HepG2 (cell line): ENCODE results near the gene CEP104. TPM values are rescaled to one million over a fixed set of nuclear protein-coding genes. Genes with fewer than 3 reads are reported as not detected.
A peak's percentile ranks its signal among the peaks of the same experiment; 100 is the strongest.

Experiments used
- BATF2 ChIP-seq: sonication (generic); formaldehyde crosslinking; IDR thresholded peaks from 2 replicates; pipeline ENCODE4 v1.8.0; 2022; ENCODE audit warnings: mild to moderate bottlenecking, missing genetic modification reagents, moderate library complexity
- HES4 ChIP-seq: sonication (generic); formaldehyde crosslinking; IDR thresholded peaks from 2 replicates; pipeline ENCODE4 v1.9.0; 2021; ENCODE audit warnings: mild to moderate bottlenecking, missing genetic modification reagents, borderline replicate concordance
- HOMEZ ChIP-seq: IDR thresholded peaks from 2 replicates; pipeline ENCODE4 v1.6.1; 2016; ENCODE audit warnings: low read depth
- KAT8 ChIP-seq: IDR thresholded peaks from 2 replicates; pipeline ENCODE4 v1.6.1; 2016; ENCODE audit warnings: missing genetic modification reagents, missing compliant biosample characterization
- MEF2D ChIP-seq: sonication (generic); formaldehyde crosslinking; IDR thresholded peaks from 2 replicates; pipeline ENCODE4 v1.5.1; 2020; ENCODE audit warnings: mild to moderate bottlenecking, missing genetic modification reagents
- ONECUT2 ChIP-seq: sonication (generic); formaldehyde crosslinking; IDR thresholded peaks from 2 replicates; pipeline ENCODE4 v1.4.0; 2020; ENCODE audit warnings: missing genetic modification reagents
- RARA ChIP-seq: IDR thresholded peaks from 2 replicates; pipeline ENCODE4 v1.6.1; 2016; ENCODE audit warnings: missing genetic modification reagents, missing compliant biosample characterization
- SSRP1 ChIP-seq: IDR thresholded peaks from 2 replicates; pipeline ENCODE4 v1.6.1; 2016; ENCODE audit warnings: control low read depth
- U2AF1 ChIP-seq: fragments of 200-400 bp; formaldehyde crosslinking; optimal IDR thresholded peaks from 2 replicates; pipeline ENCODE3; 2017; ENCODE audit warnings: mild to moderate bottlenecking, low read depth, low read length
- ZBED4 ChIP-seq: sonication (generic); formaldehyde crosslinking; IDR thresholded peaks from 2 replicates; pipeline ENCODE4 v1.4.0; 2020; ENCODE audit warnings: missing genetic modification reagents, borderline replicate concordance
- ZBTB2 ChIP-seq: sonication (generic); formaldehyde crosslinking; IDR thresholded peaks from 2 replicates; pipeline ENCODE4 v1.8.0; 2022; ENCODE audit warnings: low read depth, missing genetic modification reagents
- ZNF24 ChIP-seq: fragments of 450-650 bp; IDR thresholded peaks from 2 replicates; pipeline ENCODE4 v1.6.1; 2017; ENCODE audit warnings: antibody characterized with exemption, mild to moderate bottlenecking
- ZNF280D ChIP-seq: sonication (generic); formaldehyde crosslinking; IDR thresholded peaks from 2 replicates; pipeline ENCODE4 v1.5.1; 2020; ENCODE audit warnings: mild to moderate bottlenecking, missing genetic modification reagents
- ZNF577 ChIP-seq: sonication (generic); formaldehyde crosslinking; IDR thresholded peaks from 2 replicates; pipeline ENCODE4 v1.4.0; 2020; ENCODE audit warnings: mild to moderate bottlenecking, low read depth, missing genetic modification reagents, borderline replicate concordance
- ZNF614 ChIP-seq: IDR thresholded peaks from 2 replicates; pipeline ENCODE4 v1.6.1; 2018; ENCODE audit warnings: missing biosample characterization, missing genetic modification reagents, inconsistent platforms, borderline replicate concordance
- ZNF83 ChIP-seq: sonication (generic); formaldehyde crosslinking; IDR thresholded peaks from 2 replicates; pipeline ENCODE4 v1.4.0; 2020; ENCODE audit warnings: missing genetic modification reagents, mild to moderate bottlenecking, borderline replicate concordance
- polyA plus RNA-seq, 8 experiments: library from polyadenylated mRNA; depleted of rRNA in 3 of 8; stranded (reverse) in 7 of 8; unstranded in 1 of 8; fragments of >200 nt; fragmentation: Illumina TruSeq in 4 of 8; extraction: Trizol in 4 of 8; gene quantifications; 2 replicates each; pipeline versions ENCODE4 v1.2.1 to v1.2.3, GENCODE V29; 2011 to 2016; ENCODE audit warnings: low read depth in 4 of 8, missing spikeins in 1 of 8, mixed read lengths in 1 of 8; ENCODE audit not compliant: insufficient read depth in 1 of 8
- total RNA-seq, 5 experiments: library from RNA; depleted of rRNA; stranded (reverse); fragments of >200 nt; fragmentation: Illumina TruSeq; extraction: Trizol; gene quantifications; 2 replicates each; pipeline ENCODE4 v1.2.3, GENCODE V29; 2016; ENCODE audit warnings: low read depth in 1 of 5

The CEP104 gene
- total and polyA plus RNA-seq, 2 of the 13 experiments (the other 11 are each of a cell fraction or from before 2014, with no cell fraction given): 20.4 to 30.1 TPM

GRCh38 chr1:3772715-3773571 is 84.1 kb downstream of the CEP104 start, which contains the start of gene SMIM1 (continued):
- TF ChIP-seq ZNF280D (CRISPR knock-in tag) (peak; percentile 8; the same call in 1 of the 2 replicates), ZNF83 (CRISPR knock-in tag) (no peak), ZNF24 (no peak), ONECUT2 (CRISPR knock-in tag) (no peak), ZBTB2 (CRISPR knock-in tag) (0 out of 2 replicates have a peak, but pooled peaks have one; percentile 8), MEF2D (CRISPR knock-in tag) (no peak; the same call in 1 of the 2 replicates), SSRP1 (no peak), KAT8 (no peak), HES4 (no peak; the same call in 1 of the 2 replicates), ZBED4 (CRISPR knock-in tag) (no peak), BATF2 (CRISPR knock-in tag) (no peak), RARA (no peak), U2AF1 (no peak), HOMEZ (no peak), ZNF577 (CRISPR knock-in tag) (no peak), ZNF614 (CRISPR knock-in tag) (no peak)
